MM.1S (cell line): Measurements from ENCODE around the gene KRTAP3-1.
"Not testable (repeated sequence)": the region's sequence is repeated elsewhere in the genome, so short reads cannot be mapped to it uniquely, and the experiment has no call there.

Experiments used
- DNase-seq: peaks from one replicate; pipeline ENCODE4 v3.0.0-alpha.2; 2015
- H2AFZ ChIP-seq: fragments of 300-600 bp; sonication (generic); 2 replicates; pipeline ENCODE4 v1.6.0; 2016; ENCODE audit warnings: antibody characterized with exemption, low read length
- H3F3A ChIP-seq: fragments of 300-600 bp; sonication (generic); 2 replicates; pipeline ENCODE4 v1.6.1; 2016; ENCODE audit warnings: mild to moderate bottlenecking, antibody characterized with exemption, low read length, moderate library complexity, mixed read lengths; ENCODE audit not compliant: insufficient read depth
- H3K27ac ChIP-seq: fragments of 300-600 bp; sonication (generic); 2 replicates; pipeline ENCODE4 v1.5.1; 2016; ENCODE audit warnings: mild to moderate bottlenecking, low read length
- H3K27me3 ChIP-seq: fragments of 300-600 bp; sonication (generic); replicated peaks from 2 replicates; pipeline ENCODE4 v1.6.0; 2016; ENCODE audit warnings: low read length; ENCODE audit not compliant: insufficient read depth
- H3K36me3 ChIP-seq: fragments of 300-600 bp; sonication (generic); replicated peaks from 2 replicates; pipeline ENCODE4 v1.6.1; 2016; ENCODE audit warnings: mild to moderate bottlenecking, low read length, mixed read lengths; ENCODE audit not compliant: insufficient read depth
- H3K4me1 ChIP-seq: fragments of 300-600 bp; sonication (generic); 2 replicates; pipeline ENCODE4 v1.6.1; 2016; ENCODE audit warnings: low read length, mixed read lengths
- H3K4me2 ChIP-seq: fragments of 300-600 bp; sonication (generic); 2 replicates; pipeline ENCODE4 v1.6.0; 2016; ENCODE audit warnings: low read depth, low read length
- H3K4me3 ChIP-seq: fragments of 300-600 bp; sonication (generic); 2 replicates; pipeline ENCODE4 v1.5.1; 2016; ENCODE audit warnings: low read length, mixed read lengths
- H3K79me2 ChIP-seq: fragments of 300-600 bp; sonication (generic); 2 replicates; pipeline ENCODE4 v1.6.1; 2016; ENCODE audit warnings: mixed run types, low read length, mixed read lengths
- H3K9ac ChIP-seq: fragments of 300-600 bp; sonication (generic); 2 replicates; pipeline ENCODE4 v1.6.1; 2016; ENCODE audit warnings: low read length, mixed read lengths
- H3K9me2 ChIP-seq: fragments of 300-600 bp; sonication (generic); replicated peaks from 2 replicates; pipeline ENCODE4 v1.6.1; 2016; ENCODE audit warnings: mild to moderate bottlenecking, low read length, mixed read lengths; ENCODE audit not compliant: insufficient read depth
- H3K9me3 ChIP-seq: fragments of 300-600 bp; sonication (generic); replicated peaks from 2 replicates; pipeline ENCODE4 v1.6.1; 2016; ENCODE audit warnings: mild to moderate bottlenecking, low read length, mixed read lengths; ENCODE audit not compliant: insufficient read depth
- H4K20me1 ChIP-seq: fragments of 300-600 bp; sonication (generic); 2 replicates; pipeline ENCODE4 v1.6.1; 2016; ENCODE audit warnings: mild to moderate bottlenecking, low read length, moderate library complexity, mixed read lengths; ENCODE audit not compliant: insufficient read depth
- EZH2 ChIP-seq: fragments of 300-600 bp; sonication (generic); optimal IDR thresholded peaks from 2 replicates; pipeline ENCODE3; 2017; ENCODE audit warnings: low read depth, mild to moderate bottlenecking, antibody characterized with exemption, low read length, mixed read lengths
- EZH2phosphoT487 ChIP-seq: fragments of 300-600 bp; sonication (generic); IDR thresholded peaks from 2 replicates; pipeline ENCODE4 v1.6.1; 2018; ENCODE audit warnings: antibody characterized with exemption, low read length
- TF ChIP-seq, protein P1 (sequence below): fragments of 300-600 bp; sonication (generic); IDR thresholded peaks from 2 replicates; pipeline ENCODE4 v1.5.1; 2016; ENCODE audit warnings: antibody characterized with exemption, low read length, mixed read lengths

The KRTAP3-1 gene

DNA sequence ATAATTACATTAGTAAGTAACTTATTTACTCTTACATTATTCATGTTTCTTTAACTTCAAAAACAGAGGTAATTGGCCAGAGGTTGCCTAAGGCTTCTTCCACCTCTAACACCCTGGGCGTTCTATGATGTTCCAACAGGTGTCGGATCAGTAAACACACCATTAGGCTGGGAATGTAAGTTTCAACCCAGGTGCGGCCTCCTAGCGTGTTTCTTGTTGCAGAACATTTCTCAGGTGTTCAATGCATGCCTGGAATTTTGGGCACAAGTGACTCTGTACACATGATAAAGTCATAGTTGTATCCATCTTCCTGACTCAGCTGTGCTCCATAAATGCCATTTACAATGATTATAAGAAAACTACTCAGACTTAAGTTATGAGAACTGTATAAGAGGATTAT is 45.1 kb upstream of the KRTAP3-1 start:
- no peak for DNase-seq
- H3K9me3 ChIP-seq, result no peaks in the 10 kb centered on the region
- H3K27me3 ChIP-seq, result no peaks in the 10 kb centered on the region
- no peak overlapping the region for H3K9ac ChIP-seq
- no peak overlapping the region for H2AFZ ChIP-seq
- no peaks in the 10 kb centered on the region for H3K4me1 ChIP-seq
- H3K4me2 ChIP-seq, result no peak overlapping the region
- no peaks in the 10 kb centered on the region for H3F3A ChIP-seq
- H3K27ac ChIP-seq, result no peak overlapping the region
- no peaks in the 10 kb centered on the region for H3K79me2 ChIP-seq
- H3K9me2 ChIP-seq, result no peaks in the 10 kb centered on the region
- H4K20me1 ChIP-seq, result no peaks in the 10 kb centered on the region
- TF ChIP-seq EZH2 (no peak), EZH2phosphoT487 (no peak)
- TF ChIP-seq, protein P1, sequence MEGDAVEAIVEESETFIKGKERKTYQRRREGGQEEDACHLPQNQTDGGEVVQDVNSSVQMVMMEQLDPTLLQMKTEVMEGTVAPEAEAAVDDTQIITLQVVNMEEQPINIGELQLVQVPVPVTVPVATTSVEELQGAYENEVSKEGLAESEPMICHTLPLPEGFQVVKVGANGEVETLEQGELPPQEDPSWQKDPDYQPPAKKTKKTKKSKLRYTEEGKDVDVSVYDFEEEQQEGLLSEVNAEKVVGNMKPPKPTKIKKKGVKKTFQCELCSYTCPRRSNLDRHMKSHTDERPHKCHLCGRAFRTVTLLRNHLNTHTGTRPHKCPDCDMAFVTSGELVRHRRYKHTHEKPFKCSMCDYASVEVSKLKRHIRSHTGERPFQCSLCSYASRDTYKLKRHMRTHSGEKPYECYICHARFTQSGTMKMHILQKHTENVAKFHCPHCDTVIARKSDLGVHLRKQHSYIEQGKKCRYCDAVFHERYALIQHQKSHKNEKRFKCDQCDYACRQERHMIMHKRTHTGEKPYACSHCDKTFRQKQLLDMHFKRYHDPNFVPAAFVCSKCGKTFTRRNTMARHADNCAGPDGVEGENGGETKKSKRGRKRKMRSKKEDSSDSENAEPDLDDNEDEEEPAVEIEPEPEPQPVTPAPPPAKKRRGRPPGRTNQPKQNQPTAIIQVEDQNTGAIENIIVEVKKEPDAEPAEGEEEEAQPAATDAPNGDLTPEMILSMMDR, result no peak
- no peak overlapping the region for H3K4me3 ChIP-seq
- no peaks in the 10 kb centered on the region for H3K36me3 ChIP-seq

DNA sequence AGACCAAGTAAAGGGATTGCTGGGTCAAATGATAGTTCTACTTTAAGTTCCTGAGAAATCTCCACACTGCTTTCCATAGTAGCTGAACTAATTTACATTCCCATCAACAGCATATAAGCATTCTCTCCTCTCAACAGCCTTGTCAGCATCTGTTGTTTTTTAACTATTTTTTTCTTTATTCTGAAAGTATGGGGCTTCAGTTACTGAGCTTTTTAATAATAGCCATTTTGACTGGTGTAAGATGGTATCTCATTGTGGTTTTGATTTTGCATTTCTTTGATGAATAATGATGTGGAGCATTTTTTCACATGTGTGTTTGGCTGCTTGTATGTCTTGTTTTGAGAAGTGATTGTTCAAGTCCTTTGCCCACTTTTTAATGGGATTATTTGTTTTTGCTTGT is 43.6 kb upstream of the KRTAP3-1 start:
- Histone ChIP-seq H4K20me1 (no peaks in the 10 kb centered on the region), H3K79me2 (no peaks in the 10 kb centered on the region), H3K9me2 (no peaks in the 10 kb centered on the region), H3K4me2 (no peak overlapping the region), H3K9me3 (no peaks in the 10 kb centered on the region), H3K4me1 (no peaks in the 10 kb centered on the region), H3K9ac (no peak overlapping the region), H3K4me3 (no peak overlapping the region), H3K27ac (no peak overlapping the region), H3K27me3 (no peaks in the 10 kb centered on the region), H3K36me3 (no peaks in the 10 kb centered on the region), H3F3A (no peaks in the 10 kb centered on the region), H2AFZ (no peak overlapping the region)
- no peak for DNase-seq
- TF ChIP-seq, protein P1, result no peak
- TF ChIP-seq EZH2phosphoT487 (no peak), EZH2 (no peak)

DNA sequence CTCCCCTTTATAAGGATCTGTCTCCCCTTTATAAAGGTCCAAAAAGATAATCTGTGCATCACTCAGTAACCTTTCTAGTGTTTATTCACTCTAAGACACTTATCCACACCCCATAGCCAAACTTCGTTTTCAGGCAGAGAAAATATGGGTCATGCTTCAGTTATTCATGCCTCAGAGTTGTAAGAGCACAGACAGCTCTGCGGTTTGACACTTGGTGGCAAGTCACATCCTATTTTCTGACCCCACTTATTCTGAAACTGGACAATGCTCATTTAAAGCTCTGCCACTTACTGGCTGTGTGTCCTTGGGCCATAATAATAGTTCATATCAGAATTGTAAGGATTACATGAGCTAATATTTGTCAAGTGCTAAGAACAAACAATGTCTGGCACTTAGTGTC is 40.2 kb upstream of the KRTAP3-1 start:
- no peaks in the 10 kb centered on the region for H3K36me3 ChIP-seq
- H4K20me1 ChIP-seq, result no peaks in the 10 kb centered on the region
- H3K9me2 ChIP-seq, result no peaks in the 10 kb centered on the region
- no peaks in the 10 kb centered on the region for H3K27me3 ChIP-seq
- DNase-seq, result no peak
- TF ChIP-seq EZH2phosphoT487, result no peak
- no peak for TF ChIP-seq EZH2
- TF ChIP-seq, protein P1, result no peak
- no peak overlapping the region for H3K27ac ChIP-seq
- no peak overlapping the region for H3K4me3 ChIP-seq
- no peak overlapping the region for H3K4me2 ChIP-seq
- H3K9me3 ChIP-seq, result no peaks in the 10 kb centered on the region
- H3K79me2 ChIP-seq, result no peaks in the 10 kb centered on the region
- H3K4me1 ChIP-seq, result no peaks in the 10 kb centered on the region
- no peaks in the 10 kb centered on the region for H3F3A ChIP-seq
- H3K9ac ChIP-seq, result no peak overlapping the region
- H2AFZ ChIP-seq, result no peak overlapping the region

DNA sequence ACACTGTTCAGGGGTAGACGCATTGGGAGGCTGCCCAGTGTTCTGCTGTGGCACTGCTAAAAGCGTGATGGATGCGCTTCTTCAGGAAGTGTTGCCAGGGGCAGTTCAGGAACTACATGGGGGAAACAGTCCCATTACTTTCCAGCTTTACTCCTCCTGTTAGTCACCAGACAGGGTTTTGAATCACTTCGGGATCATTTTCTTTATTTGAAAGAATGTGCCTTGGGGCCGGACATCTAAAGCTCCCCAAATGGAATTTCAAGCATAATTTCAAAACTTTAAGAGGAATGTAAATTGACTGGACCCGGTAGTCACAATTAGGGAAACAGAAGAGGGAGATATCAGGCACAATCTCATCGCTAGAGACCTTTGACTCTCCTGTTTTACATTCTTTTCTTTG is 39.5 kb upstream of the KRTAP3-1 start:
- TF ChIP-seq EZH2 (no peak), EZH2phosphoT487 (no peak)
- TF ChIP-seq, protein P1, result no peak
- Histone ChIP-seq H3K79me2 (no peaks in the 10 kb centered on the region), H3K9me2 (no peaks in the 10 kb centered on the region), H3K9ac (no peak overlapping the region), H4K20me1 (no peaks in the 10 kb centered on the region), H3K27ac (no peak overlapping the region), H2AFZ (no peak overlapping the region), H3K4me3 (no peak overlapping the region), H3K27me3 (no peaks in the 10 kb centered on the region), H3F3A (no peaks in the 10 kb centered on the region), H3K9me3 (no peaks in the 10 kb centered on the region), H3K4me1 (no peaks in the 10 kb centered on the region), H3K36me3 (no peaks in the 10 kb centered on the region), H3K4me2 (no peak overlapping the region)
- DNase-seq, result no peak

DNA sequence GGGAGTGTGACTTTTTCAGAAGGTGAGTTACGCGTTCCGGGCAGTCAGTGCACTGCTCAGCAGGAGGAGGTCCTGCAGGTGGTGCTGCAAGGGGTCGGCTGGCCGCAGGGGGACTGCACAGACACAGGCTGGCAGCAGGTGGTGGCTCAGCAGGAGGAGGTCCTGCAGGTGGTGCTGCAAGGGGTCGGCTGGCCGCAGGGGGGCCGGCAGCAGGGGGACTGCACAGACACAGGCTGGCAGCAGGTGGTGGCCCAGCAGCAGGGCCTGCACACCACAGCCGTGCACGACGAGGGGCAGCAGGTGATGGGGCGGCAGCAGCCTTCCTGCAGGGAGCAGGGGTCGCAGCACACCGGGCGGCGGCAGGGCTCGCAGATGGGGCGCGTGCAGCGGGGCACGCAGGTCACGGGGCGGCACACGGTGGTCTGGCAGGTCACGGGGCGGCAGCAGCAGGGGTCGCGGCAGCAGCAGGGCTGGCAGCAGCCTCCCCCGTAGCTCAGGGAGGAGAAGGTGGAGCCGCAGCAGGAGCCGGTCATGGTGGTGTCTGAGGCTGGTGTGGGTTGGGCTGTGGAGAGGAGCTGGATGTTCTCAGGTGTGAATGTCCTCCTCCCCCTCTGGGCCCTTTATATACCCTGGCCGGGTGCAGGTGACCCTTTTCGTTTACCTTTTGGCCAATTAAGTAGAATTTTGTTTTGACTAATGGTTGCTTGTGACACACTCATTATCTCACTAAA is 38.0 kb upstream of the KRTAP3-1 start, which contains the start of gene KRTAP2-1:
TSS of gene KRTAP2-1 (minus strand) at position 582 of the 731 bp plus-strand sequence. CDS start at position 533, 49 bp downstream.
- not testable (repeated sequence) for H3K36me3 ChIP-seq, H2AFZ ChIP-seq, H3K79me2 ChIP-seq, H3K27me3 ChIP-seq, H3K9me2 ChIP-seq, H4K20me1 ChIP-seq, H3K4me1 ChIP-seq, H3K4me2 ChIP-seq, H3K27ac ChIP-seq, DNase-seq, H3F3A ChIP-seq, H3K9ac ChIP-seq, H3K4me3 ChIP-seq, H3K9me3 ChIP-seq
